Upper lobe of right lung (tissue), 1 donor: ENCODE measurements around the gene CALCOCO2. TPM values are rescaled to one million over a fixed set of nuclear protein-coding genes. Genes with fewer than 3 reads are reported as not detected.

ENCODE experiments used
- ATAC-seq: fragments of 200-7000 bp; cut with Tn5 transposase; one replicate; pipeline ENCODE4 v1.9.1; 2020; ENCODE audit warnings: mild to moderate bottlenecking, moderate library complexity
- DNase-seq: peaks from one replicate; pipeline ENCODE4 v3.0.0-alpha.2; 2020
- H3K27ac ChIP-seq: fragments of 200-600 bp; one replicate; pipeline ENCODE4 v1.8.0; 2022
- H3K27me3 ChIP-seq: fragments of 200-600 bp; one replicate; pipeline ENCODE4 v1.8.0; 2022; ENCODE audit warnings: mild to moderate bottlenecking
- H3K36me3 ChIP-seq: fragments of 200-600 bp; one replicate; pipeline ENCODE4 v1.8.0; 2022
- H3K4me1 ChIP-seq: fragments of 200-600 bp; one replicate; pipeline ENCODE4 v1.8.0; 2022
- H3K4me3 ChIP-seq: fragments of 200-600 bp; one replicate; pipeline ENCODE4 v1.8.0; 2022; ENCODE audit warnings: mild to moderate bottlenecking
- H3K9me3 ChIP-seq: fragments of 200-600 bp; one replicate; pipeline ENCODE4 v1.8.0; 2022
- intact Hi-C: fragments of 100-400 bp; cut with DNase I; formaldehyde crosslinking; loops from one replicate; pipeline ENCODE4 v1.11.0; 2022
- total RNA-seq: library from RNA; stranded (reverse); fragmentation: NEBNext Ultra II Directional; extraction: Animal tissue kit (Norgen Biotek cat#: 25700); gene quantifications from one replicate; pipeline ENCODE4 v1.2.1, GENCODE V29; 2021
- TF ChIP-seq, protein P1 (sequence below): fragments of 200-600 bp; IDR thresholded peaks from one replicate; pipeline ENCODE4 v1.8.0; 2022; ENCODE audit warnings: antibody characterized with exemption
- donor health status: DM: no; HTN: yes; CAD: no; lungs with severe emphysema.

The CALCOCO2 gene
- total RNA-seq, 1 donor from 2014 or later, result 181 TPM

DNA sequence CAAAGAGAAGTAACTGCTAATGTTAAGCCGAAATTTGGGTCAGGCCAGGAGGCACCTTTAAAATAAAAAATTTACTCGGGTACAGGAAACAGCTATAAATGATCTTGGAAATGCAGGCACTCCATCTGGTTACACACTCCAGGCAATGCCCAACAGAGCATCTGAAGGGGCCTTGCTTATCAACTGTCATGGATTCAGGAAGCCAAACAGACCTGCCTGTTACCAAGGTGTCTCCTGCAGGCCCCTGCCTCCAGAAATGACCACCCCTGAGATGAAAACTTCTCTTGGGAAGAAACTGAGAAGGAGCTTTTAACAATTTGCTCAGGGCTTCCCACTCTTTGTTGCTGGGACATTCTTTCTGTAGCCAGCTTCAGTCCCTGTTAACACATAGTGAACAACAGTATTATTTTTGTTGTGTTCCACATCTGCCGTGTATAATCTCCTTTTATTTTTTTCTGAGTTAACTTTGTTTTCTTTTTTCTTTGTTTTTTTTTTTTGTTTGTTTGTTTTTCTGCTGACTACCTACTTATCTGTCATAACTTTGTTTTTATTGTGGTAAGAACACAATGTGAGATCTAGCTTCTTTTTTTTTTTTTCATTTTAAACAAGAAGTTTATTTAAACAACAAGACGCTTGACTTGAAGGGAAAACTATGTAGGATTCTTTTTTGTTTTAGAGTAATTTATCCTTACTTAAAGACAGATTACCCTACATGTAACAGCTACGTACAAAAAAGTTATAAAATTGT is 43.0 kb downstream of the CALCOCO2 start:
- H3K4me1 ChIP-seq, result peaks cover 20% of the 10 kb centered on the region

DNA sequence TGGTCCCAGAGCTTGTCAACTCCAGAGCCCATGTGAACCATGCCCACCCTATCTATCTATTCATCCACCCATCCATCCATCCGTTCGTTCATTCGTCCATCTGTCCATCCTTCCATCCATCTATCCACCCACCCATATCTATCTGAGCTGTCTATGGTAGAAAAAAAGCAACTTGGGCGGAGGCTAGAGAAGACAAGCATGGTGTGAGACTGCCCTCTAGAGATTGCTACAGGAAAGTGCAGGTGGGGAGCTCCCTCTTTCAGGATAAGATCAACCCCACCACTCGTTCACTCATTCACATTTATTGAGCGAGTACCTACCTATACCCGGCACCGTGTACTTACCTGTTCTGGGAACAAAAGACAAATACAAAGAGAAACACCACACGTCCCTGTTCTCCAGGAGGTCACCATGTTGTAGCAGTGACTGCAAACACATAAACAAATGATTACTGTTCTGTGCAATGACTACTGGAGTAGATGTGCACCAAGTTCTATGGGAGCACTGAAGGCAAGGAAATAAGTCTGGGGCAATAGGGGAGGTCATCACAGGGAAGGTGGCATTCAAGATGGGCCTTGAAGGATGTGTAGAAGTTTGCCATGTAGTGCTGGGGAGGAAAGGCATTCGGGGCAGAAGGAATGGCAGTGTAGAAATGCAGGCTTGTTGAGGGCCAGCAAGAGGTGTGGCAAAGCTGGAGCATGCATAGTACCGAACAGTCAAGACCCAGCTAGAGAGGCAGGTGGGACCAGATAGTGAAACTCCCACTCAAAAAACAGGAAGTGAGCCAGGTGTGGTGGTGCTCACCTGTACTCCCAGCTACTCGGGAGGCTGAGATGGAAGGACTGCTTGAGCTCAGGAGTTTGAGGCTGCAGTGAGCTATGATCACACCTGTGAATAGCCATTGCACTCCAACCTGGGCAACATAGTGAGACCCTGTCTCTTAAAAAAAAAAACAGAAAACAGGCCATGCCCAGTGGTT is 48.4 kb downstream of the CALCOCO2 start:
- Histone ChIP-seq H3K9me3 (no peaks in the 10 kb centered on the region), H3K4me3 (no peak overlapping the region), H3K4me1 (no peaks in the 10 kb centered on the region), H3K27me3 (no peaks in the 10 kb centered on the region), H3K36me3 (no peaks in the 10 kb centered on the region), H3K27ac (no peak overlapping the region)
- intact Hi-C loops, result loop anchor here (5.0 kb wide), 1 partner anchor 67 kb away; no protein-coding TSS in a partner anchor
- ATAC-seq (peak; percentile 92), DNase-seq (no peak)
- TF ChIP-seq, protein P1, sequence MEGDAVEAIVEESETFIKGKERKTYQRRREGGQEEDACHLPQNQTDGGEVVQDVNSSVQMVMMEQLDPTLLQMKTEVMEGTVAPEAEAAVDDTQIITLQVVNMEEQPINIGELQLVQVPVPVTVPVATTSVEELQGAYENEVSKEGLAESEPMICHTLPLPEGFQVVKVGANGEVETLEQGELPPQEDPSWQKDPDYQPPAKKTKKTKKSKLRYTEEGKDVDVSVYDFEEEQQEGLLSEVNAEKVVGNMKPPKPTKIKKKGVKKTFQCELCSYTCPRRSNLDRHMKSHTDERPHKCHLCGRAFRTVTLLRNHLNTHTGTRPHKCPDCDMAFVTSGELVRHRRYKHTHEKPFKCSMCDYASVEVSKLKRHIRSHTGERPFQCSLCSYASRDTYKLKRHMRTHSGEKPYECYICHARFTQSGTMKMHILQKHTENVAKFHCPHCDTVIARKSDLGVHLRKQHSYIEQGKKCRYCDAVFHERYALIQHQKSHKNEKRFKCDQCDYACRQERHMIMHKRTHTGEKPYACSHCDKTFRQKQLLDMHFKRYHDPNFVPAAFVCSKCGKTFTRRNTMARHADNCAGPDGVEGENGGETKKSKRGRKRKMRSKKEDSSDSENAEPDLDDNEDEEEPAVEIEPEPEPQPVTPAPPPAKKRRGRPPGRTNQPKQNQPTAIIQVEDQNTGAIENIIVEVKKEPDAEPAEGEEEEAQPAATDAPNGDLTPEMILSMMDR, result peak; percentile 96

More for the DNA sequence above, 43.0 kb downstream of the CALCOCO2 start:
- H3K36me3 ChIP-seq, result no peaks in the 10 kb centered on the region
- peak overlapping the region; percentile 42 for H3K27ac ChIP-seq
- ATAC-seq, result no peak
- intact Hi-C loops, result no loop called here
- DNase-seq, result no peak
- H3K27me3 ChIP-seq, result no peaks in the 10 kb centered on the region
- H3K4me3 ChIP-seq, result no peak overlapping the region
- TF ChIP-seq, protein P1, result no peak
- H3K9me3 ChIP-seq, result no peaks in the 10 kb centered on the region

GRCh38 chr17:48882272-48882671 is 51.4 kb downstream of the CALCOCO2 start:
- intact Hi-C loops, result loop anchor here (5.0 to 10.0 kb wide), 2 partner anchors 153 to 210 kb away; no protein-coding TSS in a partner anchor
- TF ChIP-seq, protein P1, result no peak
- no peak overlapping the region for H3K27ac ChIP-seq
- ATAC-seq, result no peak
- H3K36me3 ChIP-seq, result no peaks in the 10 kb centered on the region
- no peaks in the 10 kb centered on the region for H3K4me1 ChIP-seq
- no peak for DNase-seq
- H3K27me3 ChIP-seq, result no peaks in the 10 kb centered on the region
- H3K4me3 ChIP-seq, result no peak overlapping the region
- H3K9me3 ChIP-seq, result no peaks in the 10 kb centered on the region

DNA sequence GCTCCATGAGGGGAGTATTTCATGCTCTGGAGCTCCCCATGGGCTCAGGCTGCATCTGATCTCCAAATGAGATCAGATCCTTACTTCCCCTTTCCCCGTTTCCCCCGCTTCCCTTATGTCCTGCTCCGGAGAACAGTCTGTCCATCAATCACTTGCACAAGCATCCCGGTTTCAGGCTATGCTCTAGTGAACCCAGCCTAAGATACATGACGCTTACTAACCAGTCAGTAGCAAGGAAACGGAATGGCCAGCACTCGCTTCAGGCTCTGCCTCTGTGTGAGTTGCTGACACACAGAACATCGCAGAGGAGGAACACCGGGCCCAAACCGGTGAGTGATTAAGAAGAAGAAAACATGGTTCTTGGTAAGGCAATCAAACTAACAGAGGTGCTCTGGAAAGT is 52.3 kb downstream of the CALCOCO2 start:
- Histone ChIP-seq H3K4me3 (no peak overlapping the region), H3K4me1 (no peaks in the 10 kb centered on the region), H3K27ac (no peak overlapping the region), H3K36me3 (no peaks in the 10 kb centered on the region), H3K27me3 (no peaks in the 10 kb centered on the region), H3K9me3 (no peaks in the 10 kb centered on the region)
- TF ChIP-seq, protein P1, result no peak
- intact Hi-C loops, result loop anchor here (5.0 to 10.0 kb wide), 2 partner anchors 152 to 211 kb away; no protein-coding TSS in a partner anchor
- DNase-seq, result no peak
- ATAC-seq, result no peak

- no peak overlapping the region for H3K4me3 ChIP-seq
- ATAC-seq (no peak), DNase-seq (no peak)
- TF ChIP-seq, protein P1, result no peak
- H3K27ac ChIP-seq, result no peak overlapping the region
- H3K9me3 ChIP-seq, result no peaks in the 10 kb centered on the region
- intact Hi-C loops, result no loop called here
- H3K27me3 ChIP-seq, result no peaks in the 10 kb centered on the region
- peaks cover 7% of the 10 kb centered on the region for H3K4me1 ChIP-seq
- H3K36me3 ChIP-seq, result peaks cover 6% of the 10 kb centered on the region
These were observed 59.3 kb downstream of the CALCOCO2 start for GRCh38 chr17:48890086-48890485.
